ENCODE results near the gene CCDC102B.

DNA sequence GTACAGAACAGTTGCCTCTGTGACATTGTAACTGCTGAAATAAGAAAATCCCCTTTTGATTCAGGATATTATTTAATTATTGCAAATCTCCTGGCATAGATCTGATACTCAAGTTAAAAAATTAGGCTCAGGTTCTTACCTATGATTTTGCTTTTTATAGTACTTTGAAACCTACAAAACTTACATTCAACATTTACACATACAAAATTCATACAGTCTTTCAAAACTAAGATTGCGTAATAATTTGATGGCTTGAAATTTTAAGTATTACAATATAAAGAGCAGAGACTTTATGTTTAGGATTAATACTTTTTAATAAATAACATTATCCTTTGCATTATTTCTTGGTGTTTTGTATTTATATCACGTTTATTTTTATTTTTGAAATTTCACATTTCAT, 291.1 kb downstream of the CCDC102B start:
- TF ChIP-seq CTCF (conservative IDR thresholded peaks at IDR 0.05; ENCODE audit: low read depth, low read length) (no peak), EZH2 (IDR thresholded peaks at IDR 0.05; ENCODE audit: low read length, unreplicated experiment) (no peak)
